Measurements from ENCODE around the gene GSS. TPM values are rescaled to one million over a fixed set of nuclear protein-coding genes. Genes with fewer than 3 reads are reported as not detected.
A peak's percentile ranks its signal among the peaks of the same experiment; 100 is the strongest.

Gene GSS
- total RNA-seq: 50.0 TPM

GRCh38 chr20:34955231-34956040, at the start of gene GSS, which contains the start of gene MYH7B:
TSS of gene GSS (minus strand) at chr20:34955806. CDS start at chr20:34951852, 3,954 bp downstream.
TSS of gene MYH7B (plus strand) at chr20:34955868. CDS start at chr20:34978006, 22,138 bp downstream.
- DNase-seq (ENCODE audit: low spot score): peak; percentile 98

DNA sequence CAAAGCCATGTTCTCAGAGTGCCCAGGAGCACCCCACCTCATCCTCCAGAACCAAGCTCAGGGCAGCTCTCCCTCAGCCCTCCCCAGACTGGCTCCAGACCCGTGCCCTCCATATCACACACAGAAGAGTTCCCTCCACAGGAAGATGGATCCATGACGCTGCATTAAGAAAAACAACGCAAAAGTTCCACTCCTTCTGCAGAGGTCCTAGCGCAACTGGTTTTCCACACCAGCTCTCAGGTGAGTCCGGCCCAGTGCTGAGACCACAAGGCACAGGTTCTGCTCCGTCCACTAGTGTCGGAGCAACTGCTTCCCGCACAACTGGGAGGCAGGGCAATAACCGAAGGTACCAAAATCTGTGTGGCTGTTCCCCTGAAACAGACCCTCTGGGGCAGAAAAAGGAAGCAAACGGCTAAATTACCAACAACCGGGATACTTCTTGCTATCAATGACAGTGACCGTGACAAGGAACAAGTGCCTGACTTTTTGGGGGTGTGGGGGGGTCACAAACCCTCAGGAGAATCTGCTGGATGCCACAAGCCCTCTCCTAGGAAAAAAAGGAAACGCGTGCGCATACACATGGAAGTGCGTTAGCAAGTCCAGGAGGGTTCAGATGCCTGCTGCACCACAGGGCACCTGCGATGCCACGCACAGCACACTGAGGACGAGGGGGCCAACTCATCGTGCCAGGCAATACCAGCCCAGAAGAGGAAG, 49.3 kb upstream of the GSS start:
- DNase-seq (ENCODE audit: low spot score): no peak

DNA sequence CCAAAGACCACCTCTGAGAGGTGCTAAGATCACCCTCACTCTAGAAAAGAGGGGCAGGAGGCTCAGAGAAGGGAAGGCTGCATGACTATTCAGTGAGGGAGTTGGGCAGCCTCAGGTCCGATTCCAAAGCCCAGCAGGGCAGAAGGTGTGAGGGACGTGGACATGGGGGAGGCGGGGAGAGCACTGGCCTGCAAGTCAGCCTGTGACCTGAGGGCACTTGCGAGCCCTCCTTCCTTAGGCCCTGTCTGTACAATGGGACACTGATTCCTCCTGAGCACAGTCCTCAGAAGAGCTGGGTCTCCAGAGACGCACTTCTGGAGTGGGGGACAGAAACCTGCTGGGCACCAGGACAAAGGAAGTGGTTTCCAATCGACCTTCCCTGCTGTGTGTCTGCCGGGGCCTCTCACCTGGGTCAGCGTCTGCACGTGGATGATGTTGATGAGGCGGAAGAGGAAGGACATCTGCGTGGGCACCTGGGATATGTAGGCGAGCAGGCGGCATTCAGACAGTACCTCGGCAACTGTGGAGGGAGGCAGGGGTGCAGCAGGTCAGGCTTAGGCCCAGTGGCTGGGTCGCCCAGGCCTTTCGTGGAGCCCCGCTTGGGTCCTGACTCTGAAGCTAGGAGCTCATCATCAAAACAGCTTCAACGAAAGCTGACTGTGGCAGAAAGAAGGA, 48.6 kb upstream of the GSS start:
- no peak for DNase-seq (ENCODE audit: low spot score)

DNA sequence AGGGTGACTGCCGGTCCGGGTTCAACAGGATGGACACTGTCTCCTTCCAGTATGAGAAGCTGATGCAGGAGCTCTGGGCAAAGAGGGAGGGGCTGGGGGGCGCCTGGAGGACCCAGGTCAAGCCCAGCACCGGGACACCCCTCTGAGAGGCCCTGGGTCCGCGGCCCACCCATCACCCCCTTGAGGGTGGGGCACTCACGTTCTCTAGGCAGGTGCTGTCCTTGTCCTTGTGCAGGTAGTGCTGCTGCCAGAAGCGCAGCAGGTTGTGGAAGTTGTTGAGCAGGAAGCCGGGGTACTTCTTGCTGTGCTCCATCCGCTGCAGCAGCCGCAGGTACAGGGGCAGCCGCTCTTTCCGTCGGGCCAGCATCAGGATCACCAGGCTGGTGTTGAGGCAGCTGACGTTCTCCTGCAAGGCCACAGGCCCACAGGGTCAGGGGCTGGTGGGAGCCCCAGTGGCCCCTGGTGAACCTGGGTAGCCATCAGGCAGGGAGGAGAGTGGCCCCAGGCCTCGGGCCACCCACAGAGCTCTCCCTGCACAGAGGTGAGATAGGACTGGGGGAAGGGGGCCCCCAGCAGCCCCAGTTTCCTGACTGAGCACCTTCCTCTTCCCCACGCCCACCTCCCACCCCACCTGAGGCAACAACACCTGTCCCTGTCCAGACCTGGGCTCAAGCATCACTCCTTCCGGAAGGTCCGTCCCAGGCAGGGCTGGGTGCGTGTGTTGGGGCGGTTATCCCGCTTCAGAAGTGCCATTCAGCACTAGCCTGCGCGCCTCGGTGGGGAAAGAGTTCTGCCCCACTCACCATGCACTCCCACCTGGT, 47.8 kb upstream of the GSS start:
- no peak for DNase-seq (ENCODE audit: low spot score)

- no peak for DNase-seq (ENCODE audit: low spot score)
Observed at GRCh38 chr20:35002426-35003210, 47.0 kb upstream of the GSS start.

- DNase-seq (ENCODE audit: low spot score): no peak
Observed at GRCh38 chr20:35001596-35002362, 46.2 kb upstream of the GSS start.

DNA sequence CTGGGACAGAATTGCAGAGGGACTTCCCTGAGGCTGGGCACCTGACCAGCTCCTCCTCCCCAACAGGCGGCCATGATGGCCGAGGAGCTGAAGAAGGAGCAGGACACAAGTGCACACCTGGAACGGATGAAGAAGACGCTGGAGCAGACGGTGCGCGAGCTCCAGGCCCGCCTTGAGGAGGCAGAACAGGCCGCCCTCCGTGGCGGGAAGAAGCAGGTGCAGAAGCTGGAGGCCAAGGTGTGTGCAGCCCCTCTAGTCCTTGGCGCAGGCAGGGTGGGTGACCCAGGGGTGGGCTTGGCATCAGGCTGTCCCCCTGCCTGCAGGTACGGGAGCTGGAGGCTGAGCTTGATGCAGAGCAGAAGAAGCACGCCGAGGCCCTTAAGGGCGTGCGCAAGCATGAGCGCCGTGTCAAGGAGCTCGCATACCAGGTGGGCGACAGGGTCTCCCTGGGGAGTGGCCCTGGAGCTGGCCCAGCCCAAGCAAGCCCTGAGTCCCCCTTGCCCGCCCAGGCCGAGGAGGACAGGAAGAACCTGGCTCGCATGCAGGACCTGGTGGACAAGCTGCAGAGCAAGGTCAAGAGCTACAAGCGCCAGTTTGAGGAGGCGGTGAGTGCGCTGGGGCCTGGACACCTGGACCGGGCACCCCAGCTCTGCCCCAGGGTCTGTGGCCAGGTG, 45.5 kb upstream of the GSS start:
- no peak for DNase-seq (ENCODE audit: low spot score)

DNA sequence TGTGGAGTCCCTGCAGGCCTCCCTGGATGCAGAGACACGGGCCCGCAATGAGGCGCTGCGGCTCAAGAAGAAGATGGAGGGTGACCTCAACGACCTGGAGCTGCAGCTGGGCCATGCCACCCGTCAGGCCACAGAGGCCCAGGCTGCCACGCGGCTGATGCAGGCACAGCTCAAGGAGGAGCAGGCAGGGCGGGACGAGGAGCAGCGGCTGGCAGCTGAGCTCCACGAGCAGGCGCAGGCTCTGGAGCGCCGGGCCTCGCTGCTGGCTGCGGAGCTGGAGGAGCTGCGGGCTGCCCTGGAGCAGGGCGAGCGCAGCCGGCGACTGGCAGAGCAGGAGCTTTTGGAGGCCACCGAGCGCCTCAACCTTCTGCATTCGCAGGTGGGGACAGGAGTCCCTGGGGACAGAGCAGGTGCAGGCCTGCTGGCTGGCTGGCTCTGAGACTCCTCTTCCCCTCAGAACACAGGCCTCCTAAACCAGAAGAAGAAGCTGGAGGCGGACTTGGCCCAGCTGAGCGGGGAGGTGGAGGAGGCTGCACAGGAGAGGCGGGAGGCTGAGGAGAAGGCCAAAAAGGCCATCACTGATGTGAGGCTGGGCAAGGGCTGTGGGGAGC, 44.8 kb upstream of the GSS start:
- no peak for DNase-seq (ENCODE audit: low spot score)

DNA sequence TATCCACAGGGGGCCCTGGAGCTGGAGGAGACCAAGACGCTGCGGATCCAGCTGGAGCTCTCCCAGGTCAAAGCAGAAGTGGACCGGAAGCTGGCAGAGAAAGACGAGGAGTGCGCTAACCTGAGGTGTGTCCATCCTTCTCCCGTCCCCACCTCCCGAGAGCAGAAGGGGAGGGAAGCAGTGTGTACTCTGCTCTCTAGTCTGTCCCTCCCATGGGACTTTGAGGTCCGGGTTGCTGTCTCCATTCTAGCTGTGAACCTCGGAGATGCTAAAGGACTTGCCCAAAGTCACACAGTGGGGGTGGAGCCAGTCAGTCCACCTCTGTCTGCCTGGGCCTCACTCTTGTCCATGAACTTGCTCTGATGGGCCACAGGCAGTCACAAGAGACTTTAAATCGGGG, 44.2 kb upstream of the GSS start:
- no peak for DNase-seq (ENCODE audit: low spot score)

DNA sequence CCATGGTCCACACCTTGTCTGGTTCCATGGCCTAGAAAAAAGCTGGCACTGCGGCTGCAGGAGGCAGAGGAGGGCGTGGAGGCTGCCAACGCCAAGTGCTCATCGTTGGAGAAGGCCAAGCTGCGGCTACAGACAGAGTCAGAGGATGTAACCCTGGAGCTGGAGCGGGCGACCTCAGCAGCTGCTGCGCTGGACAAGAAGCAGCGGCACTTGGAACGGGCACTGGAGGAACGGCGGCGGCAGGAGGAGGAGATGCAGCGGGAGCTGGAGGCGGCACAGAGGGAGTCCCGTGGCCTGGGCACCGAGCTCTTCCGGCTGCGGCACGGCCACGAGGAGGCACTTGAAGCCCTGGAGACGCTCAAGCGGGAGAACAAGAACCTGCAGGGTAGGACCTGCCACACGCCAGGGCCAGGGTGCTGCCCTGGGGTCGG, 43.4 kb upstream of the GSS start:
- no peak for DNase-seq (ENCODE audit: low spot score)

DNA sequence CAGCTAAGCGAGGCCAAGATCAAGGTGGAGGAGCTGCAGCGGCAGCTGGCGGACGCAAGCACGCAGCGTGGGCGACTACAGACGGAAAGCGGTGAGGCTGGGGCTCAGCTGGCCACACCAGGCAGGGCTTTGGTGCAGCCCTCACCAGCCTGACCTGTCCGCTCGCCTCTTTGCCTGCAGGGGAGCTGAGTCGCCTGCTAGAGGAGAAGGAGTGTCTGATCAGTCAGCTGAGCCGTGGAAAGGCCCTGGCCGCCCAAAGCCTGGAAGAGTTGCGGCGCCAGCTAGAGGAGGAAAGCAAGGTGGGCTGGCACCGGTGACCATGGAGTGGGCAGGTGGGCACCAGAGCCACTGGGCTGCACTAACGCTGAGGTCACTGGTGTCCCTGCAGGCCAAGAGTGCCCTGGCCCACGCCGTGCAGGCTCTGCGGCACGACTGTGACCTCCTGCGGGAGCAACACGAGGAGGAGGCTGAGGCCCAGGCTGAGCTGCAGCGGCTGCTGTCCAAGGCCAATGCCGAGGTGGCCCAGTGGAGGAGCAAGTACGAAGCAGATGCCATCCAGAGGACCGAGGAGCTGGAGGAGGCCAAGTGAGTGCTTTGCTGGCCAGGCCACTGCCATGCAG, 42.8 kb upstream of the GSS start:
- DNase-seq (ENCODE audit: low spot score): no peak

DNA sequence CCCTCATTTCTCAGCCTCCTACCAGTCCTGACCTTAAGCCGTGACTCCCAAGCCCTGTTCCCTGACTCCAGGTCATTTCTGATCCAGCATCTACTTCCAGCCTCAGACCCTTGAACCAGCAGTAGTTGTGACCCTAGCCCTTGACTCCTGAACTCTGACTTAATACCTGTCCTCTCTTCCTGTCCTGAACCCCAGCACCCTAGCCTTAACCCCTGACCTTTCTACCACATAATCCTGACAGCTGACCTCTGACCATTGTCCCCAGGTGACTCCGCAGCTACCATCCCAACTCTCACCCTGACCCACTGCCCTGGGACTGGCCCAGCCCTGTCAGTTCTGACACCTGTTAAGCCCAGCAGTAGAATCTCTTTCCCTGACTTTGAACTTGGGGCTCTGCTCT, 42.2 kb upstream of the GSS start:
- DNase-seq (ENCODE audit: low spot score): no peak

DNA sequence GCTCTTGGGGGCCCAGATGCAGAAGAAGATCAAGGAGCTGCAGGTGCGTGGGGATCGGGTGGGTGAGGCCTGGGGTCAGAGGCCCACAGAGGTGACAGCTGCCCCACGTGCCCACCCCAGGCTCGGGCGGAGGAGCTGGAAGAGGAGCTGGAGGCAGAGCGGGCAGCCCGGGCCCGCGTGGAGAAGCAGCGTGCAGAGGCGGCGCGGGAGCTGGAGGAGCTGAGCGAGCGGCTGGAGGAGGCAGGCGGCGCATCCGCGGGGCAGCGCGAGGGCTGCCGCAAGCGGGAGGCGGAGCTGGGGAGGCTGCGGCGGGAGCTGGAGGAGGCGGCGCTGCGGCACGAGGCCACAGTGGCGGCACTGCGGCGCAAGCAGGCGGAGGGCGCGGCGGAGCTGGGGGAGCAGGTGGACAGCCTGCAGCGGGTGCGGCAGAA, 41.5 kb upstream of the GSS start:
- peak; percentile 43 for DNase-seq (ENCODE audit: low spot score)

DNA sequence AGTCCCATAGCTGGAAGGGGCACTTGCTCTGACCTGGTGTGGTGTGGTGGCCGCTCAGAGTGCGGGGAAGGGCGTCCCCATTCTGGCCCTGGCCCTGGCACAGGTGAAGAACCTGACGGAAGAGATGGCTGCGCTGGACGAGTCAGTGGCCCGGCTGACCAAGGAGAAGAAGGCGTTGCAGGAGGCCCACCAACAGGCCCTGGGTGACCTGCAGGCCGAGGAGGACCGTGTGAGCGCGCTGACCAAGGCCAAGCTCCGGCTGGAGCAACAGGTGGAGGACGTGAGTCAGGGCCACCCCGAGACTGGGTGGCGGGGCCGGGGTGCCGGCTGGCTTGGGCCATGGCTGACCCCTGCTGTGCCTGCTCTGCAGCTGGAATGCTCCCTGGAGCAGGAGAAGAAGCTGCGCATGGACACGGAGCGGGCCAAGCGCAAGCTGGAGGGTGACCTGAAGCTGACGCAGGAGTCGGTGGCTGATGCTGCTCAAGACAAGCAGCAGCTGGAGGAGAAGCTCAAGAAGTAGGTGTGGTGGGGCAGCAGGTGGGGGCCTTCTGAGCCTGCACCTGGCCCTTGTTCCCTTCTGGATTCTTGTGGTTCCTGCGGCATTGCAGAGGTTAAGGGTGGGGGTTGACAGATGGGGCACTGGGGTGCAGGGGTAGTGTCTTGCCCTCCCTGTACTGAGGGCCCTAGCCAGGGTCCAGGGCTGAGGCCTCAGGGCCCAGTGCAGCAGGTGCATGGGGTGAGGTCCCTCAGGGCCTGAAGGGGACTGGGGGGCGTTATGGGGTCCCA, 40.8 kb upstream of the GSS start:
- no peak for DNase-seq (ENCODE audit: low spot score)

GRCh38 chr20:34995696-34996095, 40.1 kb upstream of the GSS start:
- DNase-seq (ENCODE audit: low spot score): no peak

- DNase-seq (ENCODE audit: low spot score): no peak
Observed at GRCh38 chr20:34995192-34995591, 39.6 kb upstream of the GSS start.

GRCh38 chr20:34994509-34995131, 39.0 kb upstream of the GSS start:
- DNase-seq (ENCODE audit: low spot score): no peak
